Astrocyte (in vitro differentiated cells and primary cell): ENCODE results near the gene LRBA.

ENCODE experiments used
- CTCF ChIP-seq: IDR thresholded peaks from 2 replicates; pipeline ENCODE4 v1.5.1; 2011; ENCODE audit warnings: low read depth, mild to moderate bottlenecking, inconsistent platforms, low read length, moderate library complexity; ENCODE audit not compliant: insufficient read depth
- EZH2 ChIP-seq: IDR thresholded peaks from 2 replicates; pipeline ENCODE4 v1.6.1; 2012; ENCODE audit warnings: mild to moderate bottlenecking, low read length, inconsistent platforms; ENCODE audit not compliant: insufficient read depth

DNA sequence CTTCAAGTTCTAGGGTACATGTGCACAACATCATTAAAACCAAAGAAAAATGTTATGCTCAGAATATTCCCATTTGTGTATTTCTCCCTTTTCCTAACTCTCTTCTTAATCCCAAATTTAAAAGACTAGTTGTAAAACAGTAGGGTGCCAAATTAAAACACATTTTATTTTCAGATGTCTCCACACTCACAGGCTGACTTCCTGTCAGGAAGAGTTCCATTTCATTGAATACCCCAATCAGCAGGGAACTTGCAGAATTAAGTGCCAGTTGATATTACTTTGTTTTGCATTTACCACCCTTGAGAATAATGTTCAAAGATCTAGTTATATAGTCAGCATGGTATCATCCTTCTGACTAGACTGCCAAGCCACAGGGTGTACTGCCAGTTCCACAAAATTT is 225.2 kb downstream of the LRBA start:
- TF ChIP-seq EZH2 (no peak), CTCF (no peak)
